ENCODE measurements around the gene ANXA3.

- TF ChIP-seq POLR2AphosphoS5 (IDR thresholded peaks at IDR 0.05) (no peak), POLR2A (IDR thresholded peaks at IDR 0.05) (no peak)
- TF ChIP-seq, protein P1, sequence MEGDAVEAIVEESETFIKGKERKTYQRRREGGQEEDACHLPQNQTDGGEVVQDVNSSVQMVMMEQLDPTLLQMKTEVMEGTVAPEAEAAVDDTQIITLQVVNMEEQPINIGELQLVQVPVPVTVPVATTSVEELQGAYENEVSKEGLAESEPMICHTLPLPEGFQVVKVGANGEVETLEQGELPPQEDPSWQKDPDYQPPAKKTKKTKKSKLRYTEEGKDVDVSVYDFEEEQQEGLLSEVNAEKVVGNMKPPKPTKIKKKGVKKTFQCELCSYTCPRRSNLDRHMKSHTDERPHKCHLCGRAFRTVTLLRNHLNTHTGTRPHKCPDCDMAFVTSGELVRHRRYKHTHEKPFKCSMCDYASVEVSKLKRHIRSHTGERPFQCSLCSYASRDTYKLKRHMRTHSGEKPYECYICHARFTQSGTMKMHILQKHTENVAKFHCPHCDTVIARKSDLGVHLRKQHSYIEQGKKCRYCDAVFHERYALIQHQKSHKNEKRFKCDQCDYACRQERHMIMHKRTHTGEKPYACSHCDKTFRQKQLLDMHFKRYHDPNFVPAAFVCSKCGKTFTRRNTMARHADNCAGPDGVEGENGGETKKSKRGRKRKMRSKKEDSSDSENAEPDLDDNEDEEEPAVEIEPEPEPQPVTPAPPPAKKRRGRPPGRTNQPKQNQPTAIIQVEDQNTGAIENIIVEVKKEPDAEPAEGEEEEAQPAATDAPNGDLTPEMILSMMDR (IDR thresholded peaks at IDR 0.05 in 8 of 11, conservative IDR thresholded peaks at IDR 0.05 in 3 of 11): no peak
Measured at GRCh38 chr4:78611215-78611558, 59.6 kb downstream of the ANXA3 start.
